Activated T-helper 17 cell treated with anti-CD3 and anti-CD28 coated beads, Interleukin-2, amount 50 U/mL, for 72 hours (primary cell): ENCODE results near the gene METTL25B. TPM values are rescaled to one million over a fixed set of nuclear protein-coding genes. Genes with fewer than 3 reads are reported as not detected.

Experiments used
- ATAC-seq: fragments of 150-1000 bp; cut with Tn5 transposase; replicated peaks from 2 replicates; pipeline ENCODE4 v1.10.0; 2021; ENCODE audit warnings: mild to moderate bottlenecking, moderate library complexity
- H3K27ac Mint-ChIP-seq: one replicate; pipeline ENCODE4 v1.8.0; 2022; ENCODE audit warnings: mixed read lengths
- H3K27me3 Mint-ChIP-seq: one replicate; pipeline ENCODE4 v1.8.0; 2022; ENCODE audit warnings: mixed read lengths
- H3K36me3 Mint-ChIP-seq: one replicate; pipeline ENCODE4 v1.8.0; 2022; ENCODE audit warnings: low read depth, mild to moderate bottlenecking, mixed read lengths
- H3K4me1 Mint-ChIP-seq: one replicate; pipeline ENCODE4 v1.8.0; 2022; ENCODE audit warnings: mixed read lengths
- H3K4me3 Mint-ChIP-seq: one replicate; pipeline ENCODE4 v1.8.0; 2022; ENCODE audit warnings: mild to moderate bottlenecking, mixed read lengths
- H3K9me3 Mint-ChIP-seq: one replicate; pipeline ENCODE4 v1.8.0; 2022; ENCODE audit warnings: mixed read lengths
- total RNA-seq, 2 donors: library from RNA; stranded (reverse); gene quantifications; one replicate each; pipeline ENCODE4 v1.2.3, GENCODE V29; 2022

Gene METTL25B
- total RNA-seq, 2 donors from 2014 or later, result 29.0 to 51.6 TPM

DNA sequence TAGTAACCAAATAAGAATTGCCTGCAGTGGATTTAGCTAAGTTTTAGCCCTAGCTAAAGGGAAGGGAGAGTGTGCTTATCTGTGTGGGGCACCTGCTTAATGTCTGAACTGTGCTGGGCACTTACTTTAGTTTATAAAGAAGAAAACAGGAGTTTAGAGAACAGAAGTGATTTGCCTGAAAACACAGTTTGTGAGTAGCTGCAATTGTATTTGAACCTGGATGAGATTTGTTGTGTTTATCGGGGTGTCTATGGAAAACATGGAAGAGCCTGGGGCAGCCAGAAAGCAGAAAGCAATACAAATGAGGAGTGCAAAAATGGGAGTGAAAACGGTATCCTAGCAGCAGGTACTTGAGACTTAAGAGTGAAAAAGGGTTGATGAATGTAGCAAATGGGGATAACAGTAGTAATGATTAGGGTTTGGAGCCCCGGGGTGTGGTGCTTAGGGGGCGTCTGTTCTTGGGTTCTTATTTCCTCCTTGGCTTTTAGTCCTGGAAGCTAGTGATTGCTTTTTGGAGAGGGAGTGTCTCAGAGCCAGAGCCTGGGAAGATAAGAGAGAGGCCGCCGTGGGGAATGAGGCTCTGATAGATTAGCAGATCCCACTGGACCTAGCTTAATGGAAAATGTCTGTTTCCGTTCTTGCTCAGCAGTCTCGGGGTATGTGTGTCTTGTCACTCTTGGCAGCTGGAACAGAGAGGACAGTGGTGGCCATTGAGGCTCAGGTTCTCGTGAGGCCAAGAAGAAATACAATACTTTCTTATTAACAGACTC, 44.6 kb downstream of the METTL25B start:
- no peaks in the 10 kb centered on the region for H3K27me3 Mint-ChIP-seq

DNA sequence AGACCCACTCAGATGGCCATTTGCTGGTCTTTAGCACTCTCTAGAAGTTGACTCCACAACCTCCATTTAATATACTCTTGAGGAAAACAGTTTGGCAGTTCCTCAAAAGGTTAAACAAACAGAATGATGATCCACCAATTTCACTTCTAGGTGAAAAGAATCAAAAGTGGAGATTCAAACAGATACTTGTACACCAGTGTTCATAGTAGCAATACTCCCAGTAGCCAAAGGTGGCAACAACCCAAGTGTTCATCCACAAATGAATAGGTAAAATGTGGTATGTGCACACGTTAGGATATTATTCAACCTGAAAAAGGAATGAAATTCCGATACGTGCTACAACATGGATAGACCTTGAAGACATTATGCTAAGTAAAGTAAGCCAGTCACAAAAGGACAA, 45.3 kb downstream of the METTL25B start:
- peak overlapping the region; percentile 0 for H3K27ac Mint-ChIP-seq
- H3K27me3 Mint-ChIP-seq, result no peaks in the 10 kb centered on the region
- H3K36me3 Mint-ChIP-seq, result peaks cover 88% of the 10 kb centered on the region
- ATAC-seq, result peak; percentile 56
- H3K4me3 Mint-ChIP-seq, result peak overlapping the region; percentile 23
- H3K4me1 Mint-ChIP-seq, result peaks cover 56% of the 10 kb centered on the region
- no peaks in the 10 kb centered on the region for H3K9me3 Mint-ChIP-seq

More for the DNA sequence above, 44.6 kb downstream of the METTL25B start:
- Mint-ChIP-seq H3K27ac (peak overlapping the region; percentile 10), H3K4me3 (peak overlapping the region; percentile 23), H3K36me3 (peaks cover 86% of the 10 kb centered on the region), H3K9me3 (no peaks in the 10 kb centered on the region), H3K4me1 (peaks cover 54% of the 10 kb centered on the region)
- ATAC-seq, result no peak

DNA sequence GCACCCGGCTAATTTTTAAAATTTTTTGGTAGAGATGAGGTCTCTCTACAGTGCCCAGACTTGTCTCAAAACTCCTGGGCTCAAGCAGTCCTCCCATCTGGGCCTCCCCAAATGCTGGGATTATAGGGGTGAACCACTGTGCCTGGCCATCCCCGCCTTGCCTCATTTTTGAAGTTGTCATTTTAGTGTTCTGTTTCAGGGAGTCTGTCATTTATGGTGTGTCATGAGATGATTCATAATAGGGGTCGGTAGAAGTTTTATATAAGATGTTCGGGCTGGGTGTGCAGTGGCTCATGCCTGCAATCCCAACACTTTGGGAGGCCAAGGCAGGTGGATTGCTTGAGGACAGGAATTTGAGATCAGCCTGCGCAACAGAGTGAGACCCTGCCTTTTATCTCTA, 47.5 kb downstream of the METTL25B start:
- peak; percentile 71 for ATAC-seq
- Mint-ChIP-seq H3K36me3 (peaks cover 71% of the 10 kb centered on the region), H3K4me3 (peak overlapping the region; percentile 22), H3K4me1 (peaks cover 42% of the 10 kb centered on the region), H3K27me3 (no peaks in the 10 kb centered on the region), H3K9me3 (no peaks in the 10 kb centered on the region), H3K27ac (peak overlapping the region; percentile 75)

DNA sequence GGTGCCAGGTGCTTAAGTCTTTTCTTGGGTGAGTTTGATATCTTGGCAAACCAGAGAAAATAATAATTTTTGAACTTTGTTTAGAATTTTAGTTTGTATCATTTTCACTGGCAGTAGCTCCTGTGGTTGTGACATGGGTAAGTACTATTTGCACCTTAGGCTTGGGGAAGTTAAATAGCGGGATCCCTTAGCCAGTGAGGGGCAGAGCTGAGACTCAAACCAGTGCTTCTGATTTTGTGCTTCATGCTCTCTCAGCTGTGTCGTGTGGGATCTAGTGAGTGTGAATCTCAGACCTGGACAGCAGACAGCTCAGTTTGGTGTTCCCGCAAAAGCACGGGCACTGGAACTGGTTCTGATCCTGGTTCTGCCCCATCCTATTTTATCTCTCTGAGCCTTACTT, 48.7 kb downstream of the METTL25B start:
- Mint-ChIP-seq H3K4me1 (peaks cover 43% of the 10 kb centered on the region), H3K27ac (peak overlapping the region; percentile 0)

DNA sequence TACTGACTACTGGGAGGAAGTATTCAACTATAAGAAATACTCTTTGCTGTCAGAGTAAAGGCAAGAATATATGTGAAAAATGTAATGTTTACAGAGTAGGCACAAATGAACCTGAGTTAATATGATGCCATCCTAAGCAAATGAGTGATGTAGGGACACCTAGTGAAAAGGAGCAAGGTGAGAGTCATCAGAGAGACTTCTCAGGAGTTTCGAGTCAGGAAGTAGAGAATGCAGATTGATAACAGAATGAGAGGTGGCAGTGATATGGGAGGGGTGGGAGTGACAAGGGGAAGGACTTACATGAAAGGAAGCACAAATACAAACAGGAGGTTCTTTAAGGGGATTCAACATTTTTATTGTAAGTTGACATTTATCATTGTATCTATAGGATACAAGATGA, 49.3 kb downstream of the METTL25B start:
- Mint-ChIP-seq H3K36me3 (peaks cover 73% of the 10 kb centered on the region), H3K27me3 (no peaks in the 10 kb centered on the region), H3K4me1 (peaks cover 45% of the 10 kb centered on the region), H3K4me3 (no peak overlapping the region), H3K9me3 (no peaks in the 10 kb centered on the region), H3K27ac (peak overlapping the region; percentile 0)
- peak; percentile 60 for ATAC-seq

More for the DNA sequence above, 48.7 kb downstream of the METTL25B start:
- Mint-ChIP-seq H3K9me3 (no peaks in the 10 kb centered on the region), H3K36me3 (peaks cover 73% of the 10 kb centered on the region), H3K4me3 (no peak overlapping the region), H3K27me3 (no peaks in the 10 kb centered on the region)
- ATAC-seq, result no peak

DNA sequence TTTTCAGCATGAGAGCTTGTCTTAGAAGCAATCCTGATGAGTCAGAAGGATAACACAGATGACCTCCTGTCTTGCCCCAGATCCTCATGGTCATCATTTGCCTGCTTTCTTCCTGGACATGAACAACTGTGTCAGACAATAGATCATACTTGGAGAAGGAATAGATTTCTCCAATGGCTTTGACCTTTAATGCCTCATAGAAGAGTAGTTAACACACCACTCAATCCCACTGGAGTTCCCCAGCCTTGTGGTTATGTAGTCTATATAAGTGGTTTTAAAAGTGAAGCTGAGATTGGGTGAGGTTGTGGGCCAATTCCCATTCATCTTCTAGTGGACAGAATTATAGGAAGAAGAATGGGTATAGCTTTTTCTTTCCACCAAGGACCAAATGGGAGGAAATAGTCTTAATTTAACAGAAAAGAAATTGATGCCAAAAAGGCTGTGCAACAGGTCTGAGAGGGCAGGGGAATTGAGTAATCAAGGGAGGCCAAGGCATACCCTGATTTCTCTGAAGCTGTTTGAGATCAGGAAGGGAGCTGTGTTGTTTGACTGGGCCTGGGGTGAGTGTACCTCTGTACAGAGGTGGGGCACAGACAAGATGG, 53.4 kb downstream of the METTL25B start:
- peaks cover 79% of the 10 kb centered on the region for H3K36me3 Mint-ChIP-seq
- peaks cover 24% of the 10 kb centered on the region for H3K4me1 Mint-ChIP-seq
- no peaks in the 10 kb centered on the region for H3K27me3 Mint-ChIP-seq
- H3K4me3 Mint-ChIP-seq, result no peak overlapping the region
- peak overlapping the region; percentile 56 for H3K27ac Mint-ChIP-seq
- no peaks in the 10 kb centered on the region for H3K9me3 Mint-ChIP-seq
- ATAC-seq, result no peak

DNA sequence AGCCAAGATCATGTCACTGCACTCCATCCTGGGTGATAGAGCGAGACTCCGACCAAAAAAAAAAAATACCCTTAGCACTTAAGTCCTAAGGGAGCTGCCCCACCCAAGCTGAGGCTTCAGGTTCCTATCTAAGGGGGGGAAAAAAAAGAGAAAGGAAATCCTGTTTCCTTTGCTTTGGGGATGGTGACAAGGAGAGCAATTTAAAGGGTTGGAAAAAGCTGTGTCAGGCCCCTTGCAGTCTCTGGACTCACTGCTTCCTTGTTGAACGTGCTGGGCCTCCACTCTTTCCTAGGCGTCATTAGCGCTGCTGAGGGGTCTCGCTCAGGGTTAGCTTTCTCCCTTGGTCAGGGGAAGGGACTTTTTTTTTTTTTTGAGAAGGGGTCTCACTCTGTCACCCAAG, 57.2 kb downstream of the METTL25B start:
- H3K27me3 Mint-ChIP-seq, result no peaks in the 10 kb centered on the region
- peaks cover 21% of the 10 kb centered on the region for H3K4me1 Mint-ChIP-seq
- peaks cover 95% of the 10 kb centered on the region for H3K36me3 Mint-ChIP-seq
- no peak overlapping the region for H3K4me3 Mint-ChIP-seq
- no peak for ATAC-seq
- H3K9me3 Mint-ChIP-seq, result no peaks in the 10 kb centered on the region
- no peak overlapping the region for H3K27ac Mint-ChIP-seq

Other genes with a start within 250 kb of the METTL25B start
- 10 to 100 TPM; 34.4 to 68.5 TPM for gene MEF2D, start 227.7 kb upstream of the METTL25B start, total RNA-seq
- 1 to 10 TPM; 8.7 to 9.4 TPM for gene IQGAP3, start 155.9 kb upstream of the METTL25B start, total RNA-seq
- under 1 TPM in 1 of 2 donors, not detected in 1; 0.79 TPM for gene TTC24, start 148.7 kb upstream of the METTL25B start, total RNA-seq
- 10 to 100 TPM; 56.2 to 74.7 TPM for gene NAXE, start 136.7 kb upstream of the METTL25B start, total RNA-seq
- gene GPATCH4, start 127.0 kb upstream of the METTL25B start, total RNA-seq, result 10 to 100 TPM; 21.3 to 51.8 TPM
- gene HAPLN2, start 109.1 kb upstream of the METTL25B start, total RNA-seq, result 1 to 10 TPM in 1 of 2 donors, under 1 TPM in 1; 0.30 to 1.5 TPM
- gene BCAN, start 86.4 kb upstream of the METTL25B start, total RNA-seq, result not detected
- under 1 TPM in 1 of 2 donors, not detected in 1; 0.05 TPM for gene NES, start 51.1 kb upstream of the METTL25B start, total RNA-seq
- gene CRABP2, start 22.9 kb upstream of the METTL25B start, total RNA-seq, result 1 to 10 TPM; 2.2 to 4.4 TPM
- gene ISG20L2, start 297 bp downstream of the METTL25B start, total RNA-seq, result 10 to 100 TPM; 38.8 to 74.9 TPM
- gene MRPL24, start 12.6 kb downstream of the METTL25B start, total RNA-seq, result 10 to 100 TPM; 58.8 to 67.0 TPM
- 100 to 1,000 TPM; 270 to 361 TPM for gene HDGF, start 23.2 kb downstream of the METTL25B start, total RNA-seq
- 10 to 100 TPM; 54.0 to 76.7 TPM for gene PRCC, start 39.1 kb downstream of the METTL25B start, total RNA-seq
- gene SH2D2A, start 88.4 kb downstream of the METTL25B start, total RNA-seq, result 100 to 1,000 TPM; 173 to 257 TPM
- gene INSRR, start 130.6 kb downstream of the METTL25B start, total RNA-seq, result under 1 TPM; 0.04 to 0.66 TPM
- 10 to 100 TPM in 1 of 2 donors, 1 to 10 TPM in 1; 2.5 to 13.3 TPM for gene NTRK1, start 132.4 kb downstream of the METTL25B start, total RNA-seq
- not detected for gene PEAR1, start 165.2 kb downstream of the METTL25B start, total RNA-seq
- gene LRRC71, start 192.2 kb downstream of the METTL25B start, total RNA-seq, result not detected